ENCODE data around the gene ORM1. TPM values are rescaled to one million over a fixed set of nuclear protein-coding genes. Genes with fewer than 3 reads are reported as not detected.

Gene ORM1
- total and polyA plus RNA-seq, 2 of the 8 experiments (the other 6 are each of a cell fraction or from before 2014, with no cell fraction given): 0.32 TPM; not detected in 1

GRCh38 chr9:114342755-114343440 is 20.0 kb downstream of the ORM1 start:
- WGBS, 2 experiments (ENCODE audit: extremely low coverage in 1 of 2, insufficient coverage in 1 of 2, insufficient read length in 1 of 2, insufficient replicate concordance in 2 of 2, low coverage in 1 of 2, low lambda C conversion rate in 2 of 2, missing lambda C conversion rate in 1 of 2): 93% methylated on average over 5 of the region's 5 CpGs; no CpG with 5 or more reads in 1 of the 2 experiments
- FAIRE-seq: no peak
- no peak overlapping the region for H2BK12ac ChIP-seq (ENCODE audit: low read depth, low read length)
- no peak for TF ChIP-seq KDM4A (IDR thresholded peaks at IDR 0.05; ENCODE audit: low read depth, low read length, severe bottlenecking)
- no peak for TF ChIP-seq TAF7 (optimal IDR thresholded peaks at IDR 0.05; ENCODE audit: borderline replicate concordance, low read depth, low read length)
- TF ChIP-seq SIRT6 (IDR thresholded peaks at IDR 0.05; ENCODE audit: low read length): no peak
- TF ChIP-seq RFX5 (IDR thresholded peaks at IDR 0.05; ENCODE audit: borderline replicate concordance, low read depth, low read length): no peak
- TF ChIP-seq NRF1 (IDR thresholded peaks at IDR 0.05; ENCODE audit: low read depth, low read length): no peak
- no peak for TF ChIP-seq SAP30 (IDR thresholded peaks at IDR 0.05; ENCODE audit: insufficient read depth, insufficient replicate concordance, low read length)
- TF ChIP-seq CTBP2 (IDR thresholded peaks at IDR 0.05; ENCODE audit: borderline replicate concordance, insufficient read depth, insufficient read length, low read length): no peak
- TF ChIP-seq RBBP5 (IDR thresholded peaks at IDR 0.05; ENCODE audit: borderline replicate concordance, low read depth, low read length): no peak
- TF ChIP-seq, protein P1, sequence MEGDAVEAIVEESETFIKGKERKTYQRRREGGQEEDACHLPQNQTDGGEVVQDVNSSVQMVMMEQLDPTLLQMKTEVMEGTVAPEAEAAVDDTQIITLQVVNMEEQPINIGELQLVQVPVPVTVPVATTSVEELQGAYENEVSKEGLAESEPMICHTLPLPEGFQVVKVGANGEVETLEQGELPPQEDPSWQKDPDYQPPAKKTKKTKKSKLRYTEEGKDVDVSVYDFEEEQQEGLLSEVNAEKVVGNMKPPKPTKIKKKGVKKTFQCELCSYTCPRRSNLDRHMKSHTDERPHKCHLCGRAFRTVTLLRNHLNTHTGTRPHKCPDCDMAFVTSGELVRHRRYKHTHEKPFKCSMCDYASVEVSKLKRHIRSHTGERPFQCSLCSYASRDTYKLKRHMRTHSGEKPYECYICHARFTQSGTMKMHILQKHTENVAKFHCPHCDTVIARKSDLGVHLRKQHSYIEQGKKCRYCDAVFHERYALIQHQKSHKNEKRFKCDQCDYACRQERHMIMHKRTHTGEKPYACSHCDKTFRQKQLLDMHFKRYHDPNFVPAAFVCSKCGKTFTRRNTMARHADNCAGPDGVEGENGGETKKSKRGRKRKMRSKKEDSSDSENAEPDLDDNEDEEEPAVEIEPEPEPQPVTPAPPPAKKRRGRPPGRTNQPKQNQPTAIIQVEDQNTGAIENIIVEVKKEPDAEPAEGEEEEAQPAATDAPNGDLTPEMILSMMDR (IDR thresholded peaks at IDR 0.05; ENCODE audit: control extremely low read depth in 1 of 3, insufficient read depth in 1 of 3, low read depth in 1 of 3, low read length in 3 of 3): no peak
- TF ChIP-seq HDAC6 (IDR thresholded peaks at IDR 0.05; ENCODE audit: low read depth, low read length): no peak

More at GRCh38 chr9:114342755-114343440, 20.0 kb downstream of the ORM1 start:
- Histone ChIP-seq H2BK15ac (ENCODE audit: low read length) (no peak overlapping the region), H3K9ac (replicated peaks in 1 of 4; ENCODE audit: extremely low read depth in 1 of 4, low read depth in 3 of 4, low read length in 3 of 4) (no peak overlapping the region), H4K91ac (replicated peaks; ENCODE audit: insufficient read length, low read length) (no peak overlapping the region), H3K4ac (replicated peaks; ENCODE audit: insufficient read length, low read depth, low read length) (no peak overlapping the region), H3K23me2 (ENCODE audit: low read depth, low read length) (no peaks in the 10 kb centered on the region), H2BK20ac (ENCODE audit: low read length) (no peak overlapping the region), H3K18ac (ENCODE audit: extremely low read depth, low read length) (no peak overlapping the region), H2AK5ac (ENCODE audit: low read depth, low read length) (no peak overlapping the region), H3K56ac (replicated peaks; ENCODE audit: insufficient read length, low read depth, low read length) (no peak overlapping the region), H2AFZ (ENCODE audit: low read length) (no peak overlapping the region), H4K5ac (ENCODE audit: insufficient read length, low read depth, low read length) (no peak overlapping the region), H3K4me1 (replicated peaks in 1 of 4; ENCODE audit: control insufficient read depth in 3 of 4, insufficient read depth in 4 of 4, low read length in 3 of 4) (no peaks in the 10 kb centered on the region), H2BK120ac (replicated peaks; ENCODE audit: low read depth, low read length) (no peak overlapping the region), H3K4me2 (ENCODE audit: insufficient read depth in 1 of 2, low read depth in 2 of 2, low read length in 2 of 2) (no peak overlapping the region), H3K79me2 (ENCODE audit: control insufficient read depth in 1 of 2, insufficient read depth in 2 of 2, low read length in 2 of 2) (no peaks in the 10 kb centered on the region), H3K23ac (ENCODE audit: insufficient read length) (no peak overlapping the region), H4K8ac (ENCODE audit: extremely low read depth, insufficient read depth, low read length) (no peak overlapping the region), H2BK5ac (ENCODE audit: low read depth, low read length) (no peak overlapping the region), H3K14ac (ENCODE audit: insufficient read length) (no peak overlapping the region), H3K36me3 (ENCODE audit: control insufficient read depth in 2 of 4, insufficient read depth in 4 of 4, low read length in 3 of 4) (peaks cover 15 to 73% (median 55%) of the 10 kb centered on the region in 4 experiments), H3K27me3 (replicated peaks in 1 of 4; ENCODE audit: control insufficient read depth in 3 of 4, extremely low read depth in 1 of 4, insufficient read depth in 3 of 4, low read length in 3 of 4) (no peaks in the 10 kb centered on the region), H3K79me1 (ENCODE audit: low read depth, low read length) (no peaks in the 10 kb centered on the region), H3K9me3 (ENCODE audit: insufficient read depth in 2 of 2, low read depth in 1 of 2, low read length in 1 of 2) (no peaks in the 10 kb centered on the region), H4K20me1 (replicated peaks in 1 of 2; ENCODE audit: control insufficient read depth in 1 of 2, insufficient read depth in 2 of 2, low read length in 2 of 2) (peaks cover 0 to 2% of the 10 kb centered on the region in 2 experiments), H3K27ac (ENCODE audit: low read depth, low read length) (no peak overlapping the region), H3K4me3 (ENCODE audit: extremely low read depth in 1 of 4, insufficient read depth in 2 of 4, low read depth in 3 of 4, low read length in 4 of 4) (no peak overlapping the region)
- POLR2A ChIA-PET (ENCODE audit: partially characterized antibody): interaction anchor here (1.1 to 1.9 kb wide), 2 partner anchors 21 to 46 kb away, joined by 3 to 4 read pairs; no protein-coding TSS in a partner anchor
- no peak for DNase-seq (ENCODE audit: low read depth in 1 of 2, low spot score in 2 of 2)
- CTCF ChIA-PET (ENCODE audit: partially characterized antibody): interaction anchor here (1.5 to 2.8 kb wide), 2 partner anchors 52 to 63 kb away, joined by 4 to 14 read pairs; no protein-coding TSS in a partner anchor

Measured in H1 (cell line).